NCI-H2227 treated with DMSO at 0.1 percent for 48 hours (cell line): ENCODE results near the gene BAIAP2L2.
"Not testable (repeated sequence)": the region's sequence is repeated elsewhere in the genome, so short reads cannot be mapped to it uniquely, and the experiment has no call there.

Experiments
- DNase-seq: peaks from one replicate; lab custom pipeline; 2025; lab: John Stamatoyannopoulos, UW

BAIAP2L2 gene, protein sequence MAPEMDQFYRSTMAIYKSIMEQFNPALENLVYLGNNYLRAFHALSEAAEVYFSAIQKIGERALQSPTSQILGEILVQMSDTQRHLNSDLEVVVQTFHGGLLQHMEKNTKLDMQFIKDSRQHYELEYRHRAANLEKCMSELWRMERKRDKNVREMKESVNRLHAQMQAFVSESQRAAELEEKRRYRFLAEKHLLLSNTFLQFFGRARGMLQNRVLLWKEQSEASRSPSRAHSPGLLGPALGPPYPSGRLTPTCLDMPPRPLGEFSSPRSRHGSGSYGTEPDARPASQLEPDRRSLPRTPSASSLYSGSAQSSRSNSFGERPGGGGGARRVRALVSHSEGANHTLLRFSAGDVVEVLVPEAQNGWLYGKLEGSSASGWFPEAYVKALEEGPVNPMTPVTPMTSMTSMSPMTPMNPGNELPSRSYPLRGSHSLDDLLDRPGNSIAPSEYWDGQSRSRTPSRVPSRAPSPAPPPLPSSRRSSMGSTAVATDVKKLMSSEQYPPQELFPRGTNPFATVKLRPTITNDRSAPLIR

DNA sequence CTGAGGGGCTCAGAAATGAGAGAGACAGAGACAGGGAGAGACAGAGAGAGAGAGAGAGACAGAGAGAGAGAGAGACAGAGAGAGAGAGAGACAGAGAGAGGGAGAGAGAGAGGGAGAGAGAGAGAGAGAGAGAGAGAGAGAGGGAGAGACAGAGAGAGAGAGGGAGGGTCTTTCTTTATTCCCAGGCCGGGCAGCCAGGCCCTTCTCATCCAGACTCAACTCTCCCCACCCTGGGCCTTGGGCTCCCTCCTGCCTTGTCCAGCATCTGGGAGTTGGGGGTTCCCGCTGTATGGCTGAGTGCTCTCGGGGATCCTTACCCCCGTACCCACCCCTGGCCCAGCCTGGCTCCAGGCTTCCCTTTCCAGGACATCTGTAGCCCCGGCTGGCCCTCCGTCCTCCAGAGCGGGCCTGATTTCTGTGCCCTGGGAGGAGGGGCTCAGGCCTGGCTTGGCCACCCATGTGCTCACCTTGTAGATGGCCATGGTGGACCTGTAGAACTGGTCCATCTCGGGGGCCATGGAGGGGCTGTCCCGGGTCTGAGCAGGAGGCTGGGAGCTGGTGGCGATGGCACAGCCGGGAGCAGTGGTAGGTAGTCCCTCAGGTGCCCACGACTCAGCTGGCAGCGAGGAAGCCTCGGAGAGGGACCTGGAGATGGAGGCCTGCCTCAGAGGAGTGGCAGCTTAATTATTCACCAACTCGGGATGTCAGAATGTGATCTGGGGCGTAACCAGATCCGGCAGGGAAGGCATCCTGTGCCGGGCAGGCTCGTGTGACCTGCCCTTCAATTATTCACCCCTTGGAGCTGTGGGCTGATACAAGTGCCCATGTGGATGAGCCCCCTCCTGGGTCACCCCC is at the start of gene BAIAP2L2:
Gene BAIAP2L2, minus strand, starts transcription at position 677 of the 855 bp plus-strand sequence. Its CDS starts 159 bp downstream, at position 518.
- DNase-seq, result no peak

DNA sequence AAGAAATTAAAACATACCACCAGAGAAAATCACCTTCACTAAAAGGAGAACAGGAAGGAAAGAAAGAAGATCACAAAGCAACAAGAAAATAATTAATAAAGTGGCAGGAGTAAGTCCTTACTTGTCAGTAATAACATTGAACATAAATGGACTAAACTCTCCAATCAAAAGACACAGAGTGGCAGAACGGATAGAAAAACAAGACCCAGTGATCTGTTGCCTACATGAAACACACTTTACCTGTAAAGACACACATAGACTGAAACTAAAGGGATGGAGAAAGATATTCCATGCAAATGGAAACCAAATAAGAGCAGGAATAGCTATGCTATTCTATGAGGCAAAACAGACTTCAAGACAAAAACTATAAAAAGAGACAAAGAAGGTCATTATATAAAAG is 45.2 kb upstream of the BAIAP2L2 start:
- DNase-seq, result no peak

DNA sequence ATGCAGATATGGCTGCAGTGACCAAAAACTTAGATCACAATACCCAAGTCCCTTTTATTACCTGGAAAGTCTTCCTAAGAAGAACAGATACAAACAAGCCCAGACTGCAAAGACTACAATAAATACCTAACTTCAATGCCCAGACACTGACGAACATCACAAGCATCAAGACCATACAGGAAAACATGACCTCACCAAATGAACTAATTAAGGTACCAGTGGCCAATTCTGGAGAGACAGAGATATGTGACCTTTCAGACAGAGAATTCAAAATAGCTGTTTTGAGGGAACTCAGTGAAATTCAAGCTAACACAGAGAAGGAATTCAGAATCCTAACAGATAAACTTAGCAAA is 44.1 kb upstream of the BAIAP2L2 start:
- DNase-seq, result not testable (repeated sequence)

DNA sequence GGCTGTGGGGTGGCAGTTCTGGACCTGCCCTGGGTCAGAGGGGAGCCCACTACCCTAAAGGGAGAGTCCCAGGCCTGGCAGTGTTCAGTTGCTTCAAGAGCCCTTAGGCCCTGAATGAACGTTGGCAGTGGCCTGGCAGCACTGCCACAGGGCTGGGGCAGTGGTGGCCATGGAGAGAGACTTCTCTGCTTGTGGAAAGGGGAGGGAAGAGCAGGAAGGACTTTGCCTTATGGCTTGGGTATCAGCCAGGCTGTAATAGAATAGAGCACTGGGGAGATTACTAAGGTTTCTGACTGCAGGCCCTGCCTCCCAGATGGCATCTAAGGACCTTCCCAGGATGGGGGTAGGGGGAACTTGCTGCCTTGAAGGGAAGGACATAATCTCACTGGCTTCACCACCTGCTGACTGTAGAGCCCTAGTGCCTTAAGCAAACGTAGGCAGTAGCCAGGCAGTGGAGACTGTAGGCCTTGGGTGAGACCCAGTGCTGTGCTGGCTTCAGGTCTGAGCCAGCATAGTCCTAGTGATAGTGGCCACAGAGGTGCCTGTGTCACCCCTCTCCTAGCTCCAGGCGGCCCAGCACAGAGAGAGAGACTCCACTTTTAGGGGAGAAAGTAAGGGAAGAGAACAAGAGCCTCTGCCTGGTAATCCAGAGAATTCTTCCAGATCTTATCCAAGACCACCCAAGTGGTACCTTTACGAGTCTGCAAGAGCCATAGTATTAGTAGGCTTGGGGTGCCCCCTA is 43.5 kb upstream of the BAIAP2L2 start:
- DNase-seq, result no peak

DNA sequence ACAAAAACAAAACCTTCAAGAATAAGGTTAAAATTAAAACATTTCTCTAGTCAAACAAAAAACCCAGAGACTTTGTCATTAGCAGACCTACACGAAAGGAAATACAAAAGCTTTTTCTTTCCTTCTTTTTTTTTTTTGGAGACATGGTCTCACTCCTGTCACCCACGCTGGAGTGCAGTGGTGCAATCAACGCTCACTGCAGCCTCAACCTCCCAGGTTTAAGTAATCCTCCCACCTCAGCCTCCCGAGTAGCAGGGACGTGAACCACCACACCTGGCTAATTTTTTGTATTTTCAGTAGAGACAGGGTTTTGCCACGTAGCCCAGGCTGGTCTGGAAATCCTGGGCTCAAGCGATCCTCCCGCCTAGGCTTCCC is 40.6 kb upstream of the BAIAP2L2 start:
- no peak for DNase-seq

DNA sequence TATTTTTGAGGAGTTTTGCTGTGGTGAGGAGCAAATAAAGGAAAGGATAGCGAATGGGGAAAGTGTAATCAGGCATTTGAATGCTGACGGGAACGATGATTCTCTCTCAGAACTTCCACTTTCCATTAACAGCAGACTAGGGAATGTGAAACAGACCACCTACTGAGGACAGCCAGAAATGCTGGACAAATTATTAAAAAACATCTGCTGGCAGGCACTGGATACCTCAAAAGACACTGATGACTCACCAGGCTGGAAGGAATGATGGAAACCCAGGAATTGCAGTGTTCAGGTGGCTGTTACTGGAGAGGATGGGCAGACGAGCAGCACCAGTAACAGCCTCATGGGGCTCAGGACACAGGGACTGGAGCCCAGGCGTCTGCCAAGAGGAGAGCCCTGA is 37.8 kb upstream of the BAIAP2L2 start:
- no peak for DNase-seq

DNA sequence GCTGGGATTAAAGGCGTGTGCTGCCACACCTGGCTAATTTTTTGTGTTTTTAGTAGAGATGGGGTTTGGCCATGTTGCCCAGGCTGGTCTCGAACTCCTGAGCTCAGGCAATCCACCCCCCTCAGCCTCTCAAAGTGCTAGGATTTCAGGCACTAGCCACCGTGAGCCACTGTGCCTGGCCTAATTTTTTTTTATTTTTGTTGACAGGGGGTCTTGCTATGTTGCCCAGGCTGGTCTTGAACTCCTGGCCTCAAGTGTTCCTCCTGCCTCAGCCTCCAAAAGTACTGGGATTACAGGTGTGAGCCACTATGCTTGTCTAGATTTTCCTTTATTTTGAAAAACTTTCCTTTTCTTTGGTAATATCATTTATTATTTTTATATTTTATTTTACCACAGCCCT is 35.7 kb upstream of the BAIAP2L2 start:
- DNase-seq, result not testable (repeated sequence)

DNA sequence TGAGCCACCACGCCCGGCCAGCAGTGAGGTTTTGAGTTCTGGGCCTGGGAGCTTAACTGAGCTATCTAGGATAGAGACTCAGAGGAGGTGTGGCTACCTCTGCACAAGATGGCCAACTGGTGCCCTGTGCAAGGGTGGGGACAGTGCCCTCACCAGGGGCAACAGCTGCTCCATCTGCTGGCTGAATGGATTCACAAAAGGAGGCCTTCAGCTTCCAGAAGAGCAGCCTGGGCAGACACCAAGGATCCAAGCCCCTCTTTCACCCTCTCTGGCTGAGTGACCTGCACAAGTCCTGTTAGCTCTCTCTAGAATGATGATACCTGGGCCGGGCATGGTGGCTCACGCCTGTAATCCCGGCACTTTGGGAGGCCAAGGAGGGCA is 33.5 kb upstream of the BAIAP2L2 start:
- no peak for DNase-seq

DNA sequence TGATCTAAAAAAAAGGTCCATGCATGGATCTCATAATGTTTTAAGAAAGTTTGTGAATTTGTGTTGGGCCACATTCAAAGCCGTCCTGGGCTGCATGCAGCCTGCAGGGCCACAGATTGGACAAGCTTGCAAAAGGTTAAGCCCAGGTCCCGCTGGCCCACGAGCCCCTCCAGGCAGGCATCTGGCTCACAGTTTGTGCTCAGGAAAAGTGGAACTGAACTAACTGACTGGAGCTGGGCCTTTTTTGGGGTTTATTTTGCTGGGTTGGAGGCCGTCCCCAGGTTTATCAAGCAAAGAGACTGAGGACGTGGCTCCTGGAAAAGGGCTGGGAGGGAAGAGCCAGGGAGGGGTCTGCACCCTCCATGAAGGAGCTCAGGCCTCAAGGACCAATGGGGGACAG is 32.1 kb upstream of the BAIAP2L2 start:
- DNase-seq, result no peak

DNA sequence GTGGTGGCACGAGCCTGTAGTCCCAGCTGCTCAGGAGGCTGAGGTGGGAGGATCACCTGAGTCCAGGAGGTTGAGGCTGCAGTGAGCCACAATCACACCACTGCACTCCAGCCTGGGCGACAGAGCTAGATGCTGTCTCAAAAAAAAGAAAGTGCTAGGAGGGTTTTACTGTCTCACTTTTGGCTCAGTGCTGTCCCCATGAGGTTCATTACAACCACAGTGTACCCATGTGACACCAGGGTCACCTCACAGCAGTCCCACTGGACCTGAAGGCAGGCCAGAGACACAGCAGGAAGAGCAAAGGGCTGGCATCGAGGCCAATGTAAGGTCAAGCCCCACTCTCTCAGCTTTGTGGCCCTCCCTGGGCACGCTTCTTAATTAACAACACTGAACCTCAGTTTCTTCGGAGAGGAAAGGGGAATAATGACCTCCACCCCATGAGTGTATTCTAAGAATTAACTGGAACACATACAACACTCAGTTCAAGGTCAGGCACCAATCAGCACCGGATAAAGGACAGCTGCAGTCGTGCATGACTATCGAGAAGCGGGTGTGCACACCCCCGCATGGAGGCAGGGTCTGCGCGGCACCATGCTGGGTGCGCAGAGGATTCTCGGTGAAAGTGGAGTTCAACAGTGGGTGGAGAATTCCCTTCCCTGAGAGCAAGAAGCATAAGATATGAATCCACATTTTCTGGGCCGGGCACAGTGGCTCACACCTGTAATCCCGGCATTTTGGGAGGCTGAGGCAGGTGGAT is 30.9 kb upstream of the BAIAP2L2 start:
- no peak for DNase-seq

DNA sequence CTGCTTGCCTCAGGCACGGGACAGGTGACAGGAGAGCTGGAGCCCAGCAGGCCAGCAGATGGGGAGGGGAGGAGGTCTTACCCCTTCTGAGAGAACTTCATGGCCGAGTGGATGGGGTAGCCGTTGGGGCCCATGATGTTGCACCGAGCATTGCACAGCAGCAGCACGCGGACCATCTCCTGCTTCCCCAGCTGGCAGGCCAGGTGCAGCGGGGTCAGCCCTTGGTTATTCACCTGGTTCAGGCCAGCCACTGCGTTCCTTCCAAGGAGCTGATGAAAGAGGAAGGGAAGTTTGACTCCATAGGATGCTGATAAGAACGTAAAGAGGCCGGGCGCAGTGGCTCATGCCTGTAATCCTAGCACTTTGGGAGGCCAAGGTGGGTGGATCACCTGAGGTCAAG is 29.4 kb upstream of the BAIAP2L2 start:
- no peak for DNase-seq

DNA sequence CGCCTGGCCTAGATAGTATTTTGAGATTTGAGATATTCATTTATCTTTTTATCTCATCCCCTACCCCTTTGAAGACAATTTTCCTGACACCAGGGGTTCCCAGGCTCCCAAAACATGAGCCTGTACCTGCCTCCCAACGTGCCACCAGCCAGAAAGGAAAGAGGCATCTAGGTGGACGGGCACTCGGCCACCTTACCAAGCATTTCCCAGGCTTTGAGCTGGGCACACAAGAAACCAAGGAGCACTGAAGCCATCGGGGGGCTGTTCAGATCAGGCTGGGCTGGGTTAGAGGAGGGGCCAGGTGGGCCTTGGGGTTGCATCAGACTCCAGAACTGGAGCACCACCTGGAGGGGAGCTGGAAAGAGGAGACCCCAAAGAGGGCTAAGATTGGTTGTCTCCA is 28.5 kb upstream of the BAIAP2L2 start:
- DNase-seq, result no peak

DNA sequence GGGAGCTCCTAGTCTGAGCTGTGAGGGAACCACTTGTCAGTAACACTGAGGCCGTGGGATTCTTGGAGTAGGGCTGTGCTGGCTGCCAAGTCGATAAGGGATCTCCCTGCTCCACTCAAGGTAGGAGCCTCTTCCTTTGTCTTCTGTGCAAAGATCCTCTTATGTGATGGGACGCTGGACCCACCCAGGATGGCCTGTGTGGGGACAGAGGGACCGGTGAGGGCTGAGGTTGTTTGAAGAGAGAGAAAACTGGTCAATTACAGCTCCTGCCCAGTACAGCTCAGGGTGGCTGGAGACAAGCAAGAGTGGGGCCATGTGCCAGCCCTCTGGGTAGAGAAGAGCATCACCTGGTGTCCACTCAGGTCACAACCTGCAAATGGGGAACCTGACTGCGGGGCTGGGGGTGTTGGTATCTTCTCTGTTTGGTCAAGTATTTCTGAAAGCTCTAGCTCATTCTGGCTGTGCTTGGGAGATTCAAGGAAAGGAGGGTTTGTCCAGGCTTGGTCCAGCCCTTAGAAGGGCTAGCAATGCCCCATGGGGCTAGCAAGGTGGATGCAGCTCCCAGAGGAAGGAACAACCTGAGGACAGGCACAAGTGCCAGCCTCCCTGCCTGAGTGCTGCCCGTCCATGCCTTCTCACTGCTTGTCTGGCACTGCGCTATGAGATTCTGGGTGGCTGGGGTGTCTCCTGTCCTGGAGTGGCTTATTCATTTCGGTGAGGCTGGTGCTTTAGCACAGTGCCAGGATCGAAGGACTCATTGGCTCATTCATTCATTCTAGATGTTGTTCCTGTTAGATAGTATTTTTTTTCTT is 27.6 kb upstream of the BAIAP2L2 start:
- no peak for DNase-seq

DNA sequence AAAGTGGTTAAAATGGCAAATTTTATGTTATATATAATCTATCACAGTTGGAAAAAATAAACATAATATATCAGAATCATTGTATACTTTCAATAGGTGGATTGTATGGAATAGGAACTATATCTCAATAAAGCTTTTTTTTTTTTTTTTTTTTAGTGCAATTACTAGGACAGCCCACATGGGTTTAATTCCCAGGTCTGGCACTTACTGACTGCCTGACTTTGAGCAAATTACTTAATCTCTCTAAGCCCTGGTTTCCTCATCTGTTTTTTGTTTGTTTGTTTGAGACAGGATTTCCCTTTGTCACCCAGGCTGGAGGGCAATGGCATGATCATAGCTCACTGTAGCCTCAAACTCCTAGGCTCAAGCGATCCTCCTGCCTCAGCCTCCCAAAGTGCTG is 26.1 kb upstream of the BAIAP2L2 start:
- DNase-seq, result no peak

DNA sequence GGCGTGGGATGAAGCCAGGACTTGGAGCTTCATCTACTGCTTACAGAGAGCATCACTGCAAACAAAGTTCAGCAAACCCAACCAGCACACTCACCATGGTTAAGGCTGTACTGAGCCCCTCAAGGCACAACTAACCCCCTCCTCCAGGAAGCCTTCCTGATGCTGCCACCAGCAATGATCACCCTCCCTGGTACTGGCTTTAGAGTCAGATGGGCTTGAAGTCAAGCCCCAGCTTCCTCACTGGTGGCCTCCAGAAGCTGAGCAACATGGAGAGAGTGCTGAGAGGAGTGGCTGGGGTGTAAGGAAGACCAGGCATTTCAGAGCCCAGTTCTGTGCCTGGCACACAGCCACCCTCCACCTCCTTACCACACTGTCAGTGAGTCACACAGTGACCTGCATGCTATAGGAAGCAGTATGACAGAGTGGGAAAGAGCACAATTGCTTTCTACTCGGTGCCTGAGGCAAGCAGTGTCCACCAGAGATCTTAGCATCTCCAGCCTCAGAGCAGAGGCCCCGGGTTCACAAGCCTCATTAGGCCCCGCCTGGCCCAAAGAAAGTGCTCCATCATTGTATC is 24.7 kb upstream of the BAIAP2L2 start:
- DNase-seq, result no peak

DNA sequence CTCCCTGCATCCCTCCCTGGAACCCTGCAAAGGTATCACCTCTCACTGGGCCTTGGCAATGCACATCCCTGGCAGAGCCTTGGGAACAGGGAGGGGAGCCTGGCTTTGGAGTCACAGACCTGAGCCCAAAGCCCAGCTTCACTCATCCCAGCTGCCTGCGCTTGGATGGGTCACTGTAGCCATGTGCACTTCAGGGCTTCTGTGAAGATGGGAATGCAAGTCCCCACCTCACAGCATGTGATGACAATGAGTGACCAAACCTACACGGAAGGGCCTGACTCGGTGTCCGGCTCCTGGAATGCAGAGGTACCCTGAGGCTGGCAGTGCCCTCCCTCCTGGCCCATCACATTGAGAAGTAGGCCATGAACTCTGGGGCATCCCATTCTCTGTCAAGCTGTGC is 22.8 kb upstream of the BAIAP2L2 start:
- no peak for DNase-seq

DNA sequence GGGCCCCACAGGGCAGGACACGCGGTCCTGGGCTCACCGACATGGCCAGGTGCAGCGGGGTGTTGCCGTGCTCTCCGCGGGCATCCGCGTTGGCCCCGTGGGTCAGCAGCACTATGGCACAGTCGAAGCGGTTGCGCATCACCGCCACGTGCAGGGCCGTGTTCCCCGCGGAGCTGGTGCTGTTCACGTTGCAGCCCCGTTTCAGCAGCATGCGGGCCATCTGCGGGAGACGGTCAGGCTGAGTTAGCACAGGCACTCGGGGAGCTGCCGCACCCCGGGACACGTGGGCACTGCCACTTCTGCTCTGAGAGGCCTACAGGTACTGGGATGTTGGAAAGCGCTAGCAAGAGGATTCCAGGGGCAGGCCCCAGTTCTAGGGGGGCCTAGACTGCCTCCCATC is 22.3 kb upstream of the BAIAP2L2 start:
- no peak for DNase-seq

DNA sequence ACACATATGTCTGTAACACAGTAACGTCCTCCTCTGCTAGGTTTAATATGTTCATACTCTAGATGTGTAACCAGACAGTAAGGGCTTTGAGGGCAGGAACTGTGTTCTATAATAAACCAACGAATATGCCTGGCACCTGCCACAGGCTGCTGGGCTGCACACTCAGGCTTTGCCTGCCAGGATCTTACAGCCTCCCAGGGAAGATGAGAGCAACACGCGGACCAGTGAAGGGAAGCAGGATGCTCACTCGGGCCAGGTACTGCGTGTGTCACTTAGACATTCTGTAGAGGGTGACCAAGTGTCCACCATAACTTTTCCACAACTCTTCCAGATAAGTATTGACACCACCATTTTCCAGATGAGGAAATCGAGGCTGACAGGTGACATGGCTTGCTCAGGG is 21.7 kb upstream of the BAIAP2L2 start:
- no peak for DNase-seq

DNA sequence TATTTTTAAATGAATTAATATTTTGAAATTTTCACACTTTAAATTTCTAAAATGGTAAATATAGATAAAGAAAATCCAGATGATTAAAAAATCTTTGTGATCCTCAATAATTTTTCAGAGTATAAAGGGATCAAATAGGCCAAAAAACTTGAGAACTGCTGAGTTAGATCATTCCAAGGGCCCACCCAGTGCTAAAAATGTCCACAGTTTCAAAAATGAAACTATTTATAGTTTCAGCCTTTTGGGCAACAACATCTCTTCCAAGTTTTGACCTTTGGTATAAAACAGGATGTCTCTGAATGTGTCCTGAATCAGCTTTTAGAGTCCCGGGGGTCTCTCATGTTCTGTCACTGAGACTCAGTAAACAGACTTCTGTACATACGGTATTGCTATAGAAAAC is 20.9 kb upstream of the BAIAP2L2 start:
- no peak for DNase-seq

DNA sequence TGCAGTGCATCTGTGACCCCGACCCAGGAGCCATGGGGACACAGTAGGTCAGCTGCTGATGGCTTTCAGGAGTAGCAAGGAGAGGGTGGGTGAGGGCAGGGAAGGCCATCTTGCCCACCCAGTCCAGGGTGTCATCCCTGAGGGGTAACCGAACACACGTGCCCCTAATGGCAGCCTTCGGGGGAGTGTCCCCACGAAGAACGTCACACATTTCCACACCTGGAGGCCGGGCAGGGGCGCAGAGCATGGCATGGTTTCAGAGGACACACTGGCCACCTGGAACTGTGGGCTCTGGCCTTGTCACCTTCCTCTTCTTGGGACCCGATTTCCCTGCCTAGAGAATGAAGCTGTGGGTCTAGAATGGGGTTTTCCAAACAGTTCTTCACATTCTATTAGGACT is 19.4 kb upstream of the BAIAP2L2 start:
- DNase-seq, result no peak

DNA sequence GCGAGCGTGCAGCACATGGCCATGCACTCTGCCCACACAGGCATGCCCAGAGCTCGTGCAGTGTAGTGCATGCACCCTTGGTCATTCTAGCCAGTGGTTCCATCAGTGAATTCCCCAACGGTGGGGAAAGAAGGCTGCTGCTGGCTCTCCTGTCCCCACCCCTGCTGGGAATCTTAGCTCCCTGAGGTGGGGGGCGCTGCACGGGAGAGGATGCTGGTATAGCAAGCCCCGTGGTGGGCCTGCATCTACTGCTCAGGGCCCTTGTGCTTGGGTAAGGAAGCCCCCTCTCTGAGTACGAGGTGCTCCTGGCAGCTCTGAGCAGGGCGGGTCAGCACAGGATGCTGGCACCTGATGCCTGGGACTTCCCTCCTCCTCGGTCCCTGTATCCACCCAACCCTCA is 18.5 kb upstream of the BAIAP2L2 start:
- no peak for DNase-seq
